ENCODE measurements around the gene SNRPA1.

GRCh38 chr15:101338502-101339057 lies 43.5 kb upstream of the SNRPA1 start:
- TF ChIP-seq CTCF (IDR thresholded peaks at IDR 0.05 in 4 of 5, conservative IDR thresholded peaks at IDR 0.05 in 1 of 5) (no peak), POLR2A (IDR thresholded peaks at IDR 0.05) (no peak)
